K562 (cell line): ENCODE data around the gene PPP1R15B. TPM values are rescaled to one million over a fixed set of nuclear protein-coding genes. Genes with fewer than 3 reads are reported as not detected.

Experiments used
- CREM ChIP-seq: IDR thresholded peaks from 2 replicates; pipeline ENCODE4 v1.6.1; 2014; ENCODE audit warnings: antibody characterized with exemption, low read depth
- ESRRA ChIP-seq: fragments of 450-650 bp; IDR thresholded peaks from 2 replicates; pipeline ENCODE4 v1.6.1; 2014; ENCODE audit warnings: low read depth, mild to moderate bottlenecking, moderate library complexity, borderline replicate concordance
- FOXA3 ChIP-seq, 2 experiments: fragments of 450-650 bp in 1 of 2; sonication (generic) in 1 of 2; formaldehyde crosslinking; IDR thresholded peaks in 1 of 2; conservative IDR thresholded peaks in 1 of 2; 2 replicates each; pipeline versions ENCODE4 v1.4.0 to v1.8.0; 2020 to 2022; ENCODE audit warnings: mild to moderate bottlenecking in 2 of 2, missing genetic modification reagents in 1 of 2
- KAT8 ChIP-seq: fragments of 450-650 bp; IDR thresholded peaks from 2 replicates; pipeline ENCODE4 v1.6.1; 2016; ENCODE audit warnings: low read depth, mild to moderate bottlenecking
- MEIS2 ChIP-seq: fragments of 450-650 bp; IDR thresholded peaks from 2 replicates; pipeline ENCODE4 v1.6.1; 2014; ENCODE audit warnings: mild to moderate bottlenecking; ENCODE audit not compliant: partially characterized antibody
- NBN ChIP-seq: fragments of 450-650 bp; IDR thresholded peaks from 2 replicates; pipeline ENCODE4 v1.6.1; 2016; ENCODE audit warnings: low read depth, mild to moderate bottlenecking
- POLR2AphosphoS5 ChIP-seq: IDR thresholded peaks from 2 replicates; pipeline ENCODE4 v1.6.1; 2011; ENCODE audit warnings: mild to moderate bottlenecking, low read depth, low read length, moderate library complexity; ENCODE audit not compliant: control insufficient read depth, insufficient read depth
- PREB ChIP-seq: sonication (generic); formaldehyde crosslinking; IDR thresholded peaks from 2 replicates; pipeline ENCODE4 v1.8.1; 2023; ENCODE audit warnings: mild to moderate bottlenecking, missing genetic modification reagents
- PTRF ChIP-seq: fragments of 450-650 bp; IDR thresholded peaks from 2 replicates; pipeline ENCODE4 v1.6.1; 2016; ENCODE audit warnings: mild to moderate bottlenecking, missing genetic modification characterization, missing compliant biosample characterization
- SMAD4 ChIP-seq: fragments of 250-450 bp; sonication (Bioruptor Pico); conservative IDR thresholded peaks from 2 replicates; pipeline ENCODE4 v1.8.0; 2021; ENCODE audit warnings: inconsistent platforms, mild to moderate bottlenecking, moderate library complexity
- SMC3 ChIP-seq: conservative IDR thresholded peaks from 2 replicates; pipeline ENCODE4 v1.6.1; 2011; ENCODE audit warnings: low read depth, low read length, improper control_type of control experiment; ENCODE audit not compliant: insufficient read depth
- SP2 ChIP-seq: IDR thresholded peaks from 2 replicates; pipeline ENCODE4 v1.6.1; 2011; ENCODE audit warnings: mild to moderate bottlenecking, low read depth, low read length, moderate library complexity; ENCODE audit not compliant: poor library complexity, severe bottlenecking; ENCODE audit errors: extremely low read depth
- TFAM ChIP-seq: fragments of 250-450 bp; sonication (Bioruptor Pico); conservative IDR thresholded peaks from 2 replicates; pipeline ENCODE4 v1.5.0; 2021; ENCODE audit warnings: mild to moderate bottlenecking, moderate library complexity
- ZFP36 ChIP-seq: fragments of 150-350 bp; IDR thresholded peaks from 2 replicates; pipeline ENCODE4 v1.6.1; 2018; ENCODE audit warnings: low read length, low read depth; ENCODE audit not compliant: partially characterized antibody
- ZNF12 ChIP-seq: sonication (generic); formaldehyde crosslinking; IDR thresholded peaks from 2 replicates; pipeline ENCODE4 v1.4.0; 2020; ENCODE audit warnings: mild to moderate bottlenecking, missing genetic modification reagents
- ZNF197 ChIP-seq: fragments of 200-800 bp; sonication (Bioruptor generic); IDR thresholded peaks from 2 replicates; pipeline ENCODE4 v1.6.1; 2016; ENCODE audit warnings: low read depth, missing genetic modification characterization, missing compliant biosample characterization
- ZNF224 ChIP-seq: sonication (generic); formaldehyde crosslinking; IDR thresholded peaks from 2 replicates; pipeline ENCODE4 v1.8.0; 2022; ENCODE audit warnings: mild to moderate bottlenecking, missing genetic modification reagents
- polyA plus RNA-seq, 8 experiments: library from polyadenylated mRNA; depleted of rRNA in 4 of 8; stranded (reverse) in 5 of 8; unstranded in 3 of 8; fragments of >200 nt; fragmentation: Nextera tagmentation in 2 of 8; fragmentation: Illumina TruSeq in 1 of 8; extraction: Ambion mirVana in 2 of 8; extraction: Trizol in 1 of 8; gene quantifications; 2 replicates each; pipeline versions ENCODE4 v1.2.1 to v1.2.3, GENCODE V29; 2011 to 2014; ENCODE audit warnings: inconsistent platforms in 1 of 8, missing spikeins in 1 of 8
- total RNA-seq, 7 experiments: library from RNA; depleted of rRNA in 6 of 7; stranded (reverse); fragments of >200 nt in 6 of 7; fragmentation: Illumina TruSeq in 2 of 7; extraction: Trizol in 2 of 7; gene quantifications; 2 replicates each; pipeline versions ENCODE4 v1.2.1 to v1.2.3, GENCODE V29; 2011 to 2021; ENCODE audit warnings: low replicate concordance in 1 of 7
- TF ChIP-seq, protein P1 (sequence below), 3 experiments: fragments of 200-800 bp in 1 of 3; fragments of 250-450 bp in 1 of 3; fragments of 450-650 bp in 1 of 3; sonication (Bioruptor Pico) in 1 of 3; sonication (Bioruptor generic) in 1 of 3; formaldehyde crosslinking in 1 of 3; IDR thresholded peaks; 2 replicates each; pipeline versions ENCODE4 v1.6.1 to v1.8.0; 2016 to 2022; ENCODE audit warnings: mild to moderate bottlenecking in 2 of 3, missing genetic modification characterization in 2 of 3, missing compliant biosample characterization in 1 of 3, moderate library complexity in 1 of 3
- TF ChIP-seq, protein P2 (sequence below): fragments of 450-650 bp; IDR thresholded peaks from 2 replicates; pipeline ENCODE4 v1.6.1; 2014; ENCODE audit warnings: low read depth, mild to moderate bottlenecking, moderate library complexity, borderline replicate concordance

The PPP1R15B gene
- total and polyA plus RNA-seq, 9 of the 15 experiments (the other 6 are each of a cell fraction or from before 2014, with no cell fraction given): 17.0 to 48.1 (median 30.8) TPM

DNA sequence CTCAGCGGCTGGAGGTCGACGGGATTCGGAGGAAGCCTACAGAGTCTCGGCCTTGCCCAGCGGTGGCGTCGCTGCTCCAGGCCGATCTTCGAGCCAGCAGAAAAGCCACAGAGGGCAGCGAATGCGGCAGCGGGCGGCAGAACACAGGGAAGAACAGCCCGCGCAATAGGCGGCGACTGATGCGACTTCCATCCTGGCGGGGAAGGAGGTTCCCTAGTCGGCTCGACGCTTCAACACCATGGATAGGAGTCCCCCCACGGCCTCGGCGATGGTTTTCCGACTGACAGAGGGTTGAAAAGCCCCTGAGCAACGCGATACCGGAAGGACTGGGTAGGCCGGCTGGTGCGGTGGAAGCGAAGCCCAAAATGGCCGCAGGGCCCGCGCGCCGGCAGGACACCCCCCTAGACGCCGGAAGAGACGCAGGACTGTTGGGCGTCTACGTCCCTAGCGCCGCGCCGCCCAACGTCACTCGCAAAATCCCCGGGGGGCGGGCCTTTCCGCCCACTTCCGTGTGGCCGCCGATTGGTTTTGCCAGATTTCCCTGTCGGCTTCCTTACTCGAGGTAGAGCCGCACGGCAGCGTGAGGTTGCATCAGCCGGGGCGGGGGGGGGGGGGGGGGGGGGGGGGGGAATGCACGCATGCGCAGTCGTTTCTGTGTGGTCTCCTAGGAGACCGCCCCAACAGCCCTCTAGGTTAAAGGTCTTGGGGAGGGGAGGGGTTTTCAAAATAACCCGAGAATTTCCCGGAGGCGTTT is at the start of gene PPP1R15B (continued):
- TF ChIP-seq, protein P1, sequence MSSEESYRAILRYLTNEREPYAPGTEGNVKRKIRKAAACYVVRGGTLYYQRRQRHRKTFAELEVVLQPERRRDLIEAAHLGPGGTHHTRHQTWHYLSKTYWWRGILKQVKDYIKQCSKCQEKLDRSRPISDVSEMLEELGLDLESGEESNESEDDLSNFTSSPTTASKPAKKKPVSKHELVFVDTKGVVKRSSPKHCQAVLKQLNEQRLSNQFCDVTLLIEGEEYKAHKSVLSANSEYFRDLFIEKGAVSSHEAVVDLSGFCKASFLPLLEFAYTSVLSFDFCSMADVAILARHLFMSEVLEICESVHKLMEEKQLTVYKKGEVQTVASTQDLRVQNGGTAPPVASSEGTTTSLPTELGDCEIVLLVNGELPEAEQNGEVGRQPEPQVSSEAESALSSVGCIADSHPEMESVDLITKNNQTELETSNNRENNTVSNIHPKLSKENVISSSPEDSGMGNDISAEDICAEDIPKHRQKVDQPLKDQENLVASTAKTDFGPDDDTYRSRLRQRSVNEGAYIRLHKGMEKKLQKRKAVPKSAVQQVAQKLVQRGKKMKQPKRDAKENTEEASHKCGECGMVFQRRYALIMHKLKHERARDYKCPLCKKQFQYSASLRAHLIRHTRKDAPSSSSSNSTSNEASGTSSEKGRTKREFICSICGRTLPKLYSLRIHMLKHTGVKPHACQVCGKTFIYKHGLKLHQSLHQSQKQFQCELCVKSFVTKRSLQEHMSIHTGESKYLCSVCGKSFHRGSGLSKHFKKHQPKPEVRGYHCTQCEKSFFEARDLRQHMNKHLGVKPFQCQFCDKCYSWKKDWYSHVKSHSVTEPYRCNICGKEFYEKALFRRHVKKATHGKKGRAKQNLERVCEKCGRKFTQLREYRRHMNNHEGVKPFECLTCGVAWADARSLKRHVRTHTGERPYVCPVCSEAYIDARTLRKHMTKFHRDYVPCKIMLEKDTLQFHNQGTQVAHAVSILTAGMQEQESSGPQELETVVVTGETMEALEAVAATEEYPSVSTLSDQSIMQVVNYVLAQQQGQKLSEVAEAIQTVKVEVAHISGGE (CRISPR knock-in tag; IDR thresholded peaks at IDR 0.05): peak in 1 of 3 experiments; percentile 86; a peak in 3 of 6 replicates
- TF ChIP-seq CREM (peak; percentile 97), POLR2AphosphoS5 (peak; percentile 90), ZNF224 (CRISPR knock-in tag) (no peak), ZFP36 (no peak), ZNF197 (CRISPR knock-in tag) (no peak; the same call in 1 of the 2 replicates), SMAD4 (CRISPR knock-in tag) (peak; percentile 42), ZNF12 (0 out of 2 replicates have a peak, but pooled peaks have one; percentile 67), MEIS2 (peak; percentile 17), SP2 (peak; percentile 48), PTRF (tag) (no peak), SMC3 (no peak), PREB (CRISPR knock-in tag) (0 out of 2 replicates have a peak, but pooled peaks have one; percentile 19), TFAM (CRISPR knock-in tag) (no peak), KAT8 (peak; percentile 73; the same call in 1 of the 2 replicates), FOXA3 (CRISPR knock-in tag; conservative IDR thresholded peaks at IDR 0.05 in 1 of 2, IDR thresholded peaks at IDR 0.05 in 1 of 2) (0 out of 4 replicates have a peak, but pooled peaks of 1 of the 2 experiments have one; percentile 31), NBN (peak; percentile 49), ESRRA (peak; percentile 37; the same call in 1 of the 2 replicates)
- TF ChIP-seq, protein P2, sequence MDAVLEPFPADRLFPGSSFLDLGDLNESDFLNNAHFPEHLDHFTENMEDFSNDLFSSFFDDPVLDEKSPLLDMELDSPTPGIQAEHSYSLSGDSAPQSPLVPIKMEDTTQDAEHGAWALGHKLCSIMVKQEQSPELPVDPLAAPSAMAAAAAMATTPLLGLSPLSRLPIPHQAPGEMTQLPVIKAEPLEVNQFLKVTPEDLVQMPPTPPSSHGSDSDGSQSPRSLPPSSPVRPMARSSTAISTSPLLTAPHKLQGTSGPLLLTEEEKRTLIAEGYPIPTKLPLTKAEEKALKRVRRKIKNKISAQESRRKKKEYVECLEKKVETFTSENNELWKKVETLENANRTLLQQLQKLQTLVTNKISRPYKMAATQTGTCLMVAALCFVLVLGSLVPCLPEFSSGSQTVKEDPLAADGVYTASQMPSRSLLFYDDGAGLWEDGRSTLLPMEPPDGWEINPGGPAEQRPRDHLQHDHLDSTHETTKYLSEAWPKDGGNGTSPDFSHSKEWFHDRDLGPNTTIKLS: peak; percentile 82
